Measurements from ENCODE around the gene STAP2. TPM values are rescaled to one million over a fixed set of nuclear protein-coding genes. Genes with fewer than 3 reads are reported as not detected.
A peak's percentile ranks its signal among the peaks of the same experiment; 100 is the strongest.

Gene STAP2
- total RNA-seq, 4 donors from 2014 or later, result 67.0 to 93.1 (median 87.2) TPM

- no peaks in the 10 kb centered on the region for H3K27me3 ChIP-seq
- 45% methylated on average over 20 of the region's 20 CpGs for WGBS
- H3K4me3 ChIP-seq, result peak overlapping the region; percentile 1
- peak overlapping the region; percentile 93 for H3K27ac ChIP-seq
- peak in 1 of 2 donors; percentile 74 for DNase-seq (ENCODE audit: low spot score in 2 of 2)
- no peaks in the 10 kb centered on the region for H3K9me3 ChIP-seq
- H3K36me3 ChIP-seq, result peaks cover 9% of the 10 kb centered on the region
- H3K4me1 ChIP-seq, result peaks cover 87% of the 10 kb centered on the region
- TF ChIP-seq, protein P1, sequence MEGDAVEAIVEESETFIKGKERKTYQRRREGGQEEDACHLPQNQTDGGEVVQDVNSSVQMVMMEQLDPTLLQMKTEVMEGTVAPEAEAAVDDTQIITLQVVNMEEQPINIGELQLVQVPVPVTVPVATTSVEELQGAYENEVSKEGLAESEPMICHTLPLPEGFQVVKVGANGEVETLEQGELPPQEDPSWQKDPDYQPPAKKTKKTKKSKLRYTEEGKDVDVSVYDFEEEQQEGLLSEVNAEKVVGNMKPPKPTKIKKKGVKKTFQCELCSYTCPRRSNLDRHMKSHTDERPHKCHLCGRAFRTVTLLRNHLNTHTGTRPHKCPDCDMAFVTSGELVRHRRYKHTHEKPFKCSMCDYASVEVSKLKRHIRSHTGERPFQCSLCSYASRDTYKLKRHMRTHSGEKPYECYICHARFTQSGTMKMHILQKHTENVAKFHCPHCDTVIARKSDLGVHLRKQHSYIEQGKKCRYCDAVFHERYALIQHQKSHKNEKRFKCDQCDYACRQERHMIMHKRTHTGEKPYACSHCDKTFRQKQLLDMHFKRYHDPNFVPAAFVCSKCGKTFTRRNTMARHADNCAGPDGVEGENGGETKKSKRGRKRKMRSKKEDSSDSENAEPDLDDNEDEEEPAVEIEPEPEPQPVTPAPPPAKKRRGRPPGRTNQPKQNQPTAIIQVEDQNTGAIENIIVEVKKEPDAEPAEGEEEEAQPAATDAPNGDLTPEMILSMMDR (IDR thresholded peaks at IDR 0.05), result no peak
- peak; percentile 36 to 72 (median 43) for TF ChIP-seq POLR2AphosphoS5 (IDR thresholded peaks at IDR 0.05)
Observed at GRCh38 chr19:4379383-4380253, 41.0 kb upstream of the STAP2 start.

GRCh38 chr19:4378886-4379285 is 40.3 kb upstream of the STAP2 start:
- peaks cover 94% of the 10 kb centered on the region for H3K4me1 ChIP-seq
- no peaks in the 10 kb centered on the region for H3K9me3 ChIP-seq
- H3K27ac ChIP-seq, result peak overlapping the region; percentile 93
- TF ChIP-seq EP300 (IDR thresholded peaks at IDR 0.05), result no peak
- TF ChIP-seq POLR2AphosphoS5 (IDR thresholded peaks at IDR 0.05), result no peak
- no peak for TF ChIP-seq POLR2A (IDR thresholded peaks at IDR 0.05)
- TF ChIP-seq, protein P1 (IDR thresholded peaks at IDR 0.05), result no peak
- peaks cover 8% of the 10 kb centered on the region for H3K36me3 ChIP-seq
- no peak overlapping the region for H3K4me3 ChIP-seq
- WGBS, result 74% methylated on average over 11 of the region's 11 CpGs
- H3K27me3 ChIP-seq, result no peaks in the 10 kb centered on the region
- no peak for DNase-seq (ENCODE audit: low spot score in 2 of 2)

GRCh38 chr19:4376991-4377781 is 38.6 kb upstream of the STAP2 start:
- TF ChIP-seq, protein P1 (IDR thresholded peaks at IDR 0.05), result no peak
- TF ChIP-seq EP300 (IDR thresholded peaks at IDR 0.05), result no peak
- TF ChIP-seq POLR2A (IDR thresholded peaks at IDR 0.05), result no peak
- no peak for TF ChIP-seq POLR2AphosphoS5 (IDR thresholded peaks at IDR 0.05)
- Histone ChIP-seq H3K4me3 (no peak overlapping the region), H3K27me3 (no peaks in the 10 kb centered on the region), H3K36me3 (no peaks in the 10 kb centered on the region), H3K27ac (peak overlapping the region; percentile 93), H3K9me3 (no peaks in the 10 kb centered on the region), H3K4me1 (peaks cover 99% of the 10 kb centered on the region)
- WGBS, result 32% methylated on average over 7 of the region's 23 CpGs
- DNase-seq (ENCODE audit: low spot score in 2 of 2), result peak in 1 of 2 donors; percentile 70

DNA sequence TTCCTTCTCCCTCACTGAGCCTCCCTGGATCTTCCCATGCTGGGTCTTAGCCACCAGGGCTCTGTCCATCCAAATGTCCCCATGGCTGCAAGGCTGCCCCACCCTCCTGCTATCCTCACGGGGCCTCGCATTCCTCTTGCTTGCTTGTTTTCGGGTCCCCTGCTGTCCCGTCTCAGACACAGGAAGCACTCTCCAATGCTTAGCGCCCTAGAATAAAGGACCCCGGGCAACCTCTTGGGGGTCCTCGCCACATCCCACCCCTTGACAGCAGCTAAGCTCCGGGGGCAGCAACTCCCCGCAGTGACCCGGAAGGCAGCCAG is 38.0 kb upstream of the STAP2 start:
- H3K27ac ChIP-seq, result peak overlapping the region; percentile 93
- no peaks in the 10 kb centered on the region for H3K9me3 ChIP-seq
- WGBS, result 43% methylated on average over 8 of the region's 10 CpGs
- DNase-seq (ENCODE audit: low spot score in 2 of 2), result peak in 1 of 2 donors; percentile 68
- no peaks in the 10 kb centered on the region for H3K27me3 ChIP-seq
- H3K4me1 ChIP-seq, result peaks cover 100% of the 10 kb centered on the region
- H3K4me3 ChIP-seq, result no peak overlapping the region
- no peaks in the 10 kb centered on the region for H3K36me3 ChIP-seq
- TF ChIP-seq, protein P1 (IDR thresholded peaks at IDR 0.05), result no peak
- no peak for TF ChIP-seq POLR2A (IDR thresholded peaks at IDR 0.05)

GRCh38 chr19:4376028-4376670 is 37.5 kb upstream of the STAP2 start:
- WGBS, result 69% methylated on average over 15 of the region's 16 CpGs
- TF ChIP-seq POLR2AphosphoS5 (IDR thresholded peaks at IDR 0.05), result no peak
- TF ChIP-seq POLR2A (IDR thresholded peaks at IDR 0.05), result no peak
- TF ChIP-seq EP300 (IDR thresholded peaks at IDR 0.05), result no peak
- TF ChIP-seq, protein P1 (IDR thresholded peaks at IDR 0.05), result no peak
- Histone ChIP-seq H3K4me3 (no peak overlapping the region), H3K4me1 (peaks cover 100% of the 10 kb centered on the region), H3K9me3 (no peaks in the 10 kb centered on the region), H3K27me3 (no peaks in the 10 kb centered on the region), H3K27ac (peak overlapping the region; percentile 93), H3K36me3 (no peaks in the 10 kb centered on the region)
- DNase-seq (ENCODE audit: low spot score in 2 of 2), result peak in 1 of 2 donors; percentile 64

All from suprapubic skin (tissue), 4 donors.